ENCODE measurements around the gene PACSIN1.

- TF ChIP-seq CTCF (conservative IDR thresholded peaks at IDR 0.05; ENCODE audit: low read length) = no peak
- TF ChIP-seq EZH2phosphoT487 (IDR thresholded peaks at IDR 0.05; ENCODE audit: borderline replicate concordance, low read depth, low read length) = no peak
These were observed 49.0 kb upstream of the PACSIN1 start for GRCh38 chr6:34416877-34417371.

Data from OCI-LY7 (cell line).